ENCODE data around the gene PRR19. TPM values are rescaled to one million over a fixed set of nuclear protein-coding genes. Genes with fewer than 3 reads are reported as not detected.
"Not testable (repeated sequence)": the region's sequence is repeated elsewhere in the genome, so short reads cannot be mapped to it uniquely, and the experiment has no call there.

PRR19 gene
- total RNA-seq, 4 donors from 2014 or later: 0.23 to 0.30 (median 0.29) TPM; not detected in 1

DNA sequence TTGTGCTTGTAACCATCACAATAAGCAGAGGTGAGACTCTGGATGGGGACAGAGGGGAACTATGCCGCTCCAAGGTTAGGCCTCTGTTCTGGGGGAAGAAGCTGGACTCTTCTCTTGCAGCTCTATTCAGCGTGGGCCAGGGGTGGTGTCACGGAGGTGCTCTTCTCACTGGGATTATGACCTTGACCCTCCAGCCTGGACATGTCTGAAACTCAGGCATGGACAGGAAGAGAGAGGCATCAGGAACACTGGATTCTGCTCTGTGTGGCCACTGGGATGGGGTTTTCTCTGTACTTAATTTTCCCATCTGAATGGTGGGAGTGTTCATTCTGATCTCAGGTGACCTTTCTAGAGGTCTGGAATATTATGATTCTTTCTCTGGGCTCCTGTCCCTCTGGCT lies 31.1 kb downstream of the PRR19 start:
- DNase-seq (ENCODE audit: low spot score in 2 of 2): no peak
- no peak overlapping the region for H3K4me3 ChIP-seq (ENCODE audit: low read depth, poor library complexity, severe bottlenecking)
- TF ChIP-seq, protein P1, sequence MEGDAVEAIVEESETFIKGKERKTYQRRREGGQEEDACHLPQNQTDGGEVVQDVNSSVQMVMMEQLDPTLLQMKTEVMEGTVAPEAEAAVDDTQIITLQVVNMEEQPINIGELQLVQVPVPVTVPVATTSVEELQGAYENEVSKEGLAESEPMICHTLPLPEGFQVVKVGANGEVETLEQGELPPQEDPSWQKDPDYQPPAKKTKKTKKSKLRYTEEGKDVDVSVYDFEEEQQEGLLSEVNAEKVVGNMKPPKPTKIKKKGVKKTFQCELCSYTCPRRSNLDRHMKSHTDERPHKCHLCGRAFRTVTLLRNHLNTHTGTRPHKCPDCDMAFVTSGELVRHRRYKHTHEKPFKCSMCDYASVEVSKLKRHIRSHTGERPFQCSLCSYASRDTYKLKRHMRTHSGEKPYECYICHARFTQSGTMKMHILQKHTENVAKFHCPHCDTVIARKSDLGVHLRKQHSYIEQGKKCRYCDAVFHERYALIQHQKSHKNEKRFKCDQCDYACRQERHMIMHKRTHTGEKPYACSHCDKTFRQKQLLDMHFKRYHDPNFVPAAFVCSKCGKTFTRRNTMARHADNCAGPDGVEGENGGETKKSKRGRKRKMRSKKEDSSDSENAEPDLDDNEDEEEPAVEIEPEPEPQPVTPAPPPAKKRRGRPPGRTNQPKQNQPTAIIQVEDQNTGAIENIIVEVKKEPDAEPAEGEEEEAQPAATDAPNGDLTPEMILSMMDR (IDR thresholded peaks at IDR 0.05): no peak
- TF ChIP-seq POLR2A (IDR thresholded peaks at IDR 0.05): no peak
- intact Hi-C loops (cut with DNase I; ENCODE audit: low total_unique reads): no loop called here
- 81 to 93% methylated on average over 3 of the region's 3 CpGs for WGBS, 2 donors

DNA sequence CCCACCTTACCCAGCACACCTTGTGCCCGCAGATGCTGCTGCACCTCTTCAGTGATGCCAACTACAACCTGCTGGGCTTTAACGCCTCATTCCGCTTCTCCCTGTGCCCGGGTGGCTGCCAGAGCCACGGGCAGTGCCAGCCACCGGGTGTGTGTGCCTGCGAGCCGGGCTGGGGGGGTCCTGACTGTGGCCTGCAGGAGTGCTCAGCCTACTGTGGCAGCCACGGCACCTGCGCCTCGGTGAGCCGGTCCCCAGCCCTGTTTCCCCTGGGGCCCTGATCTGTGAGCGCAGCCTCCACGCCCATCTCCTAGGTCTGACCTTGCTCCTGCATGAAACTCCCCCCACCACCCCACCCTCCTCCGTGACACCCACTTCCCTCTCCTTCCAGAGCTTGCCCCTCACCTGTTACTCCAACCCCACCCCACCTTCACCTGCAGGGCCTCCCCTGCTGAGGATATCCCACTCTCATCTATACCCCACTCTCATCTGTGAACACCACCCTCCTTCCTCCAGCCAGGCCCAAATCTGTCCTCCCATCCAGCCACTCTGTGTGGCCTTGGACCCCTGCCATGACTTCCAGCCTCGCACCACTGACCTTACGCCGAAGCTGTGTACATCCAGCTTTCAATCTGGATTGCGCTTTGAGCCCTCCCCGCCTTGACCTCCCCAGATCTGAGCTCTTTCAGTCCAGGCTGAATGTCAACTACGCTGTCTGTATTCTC lies 32.2 kb downstream of the PRR19 start:
- no peak for DNase-seq (ENCODE audit: low spot score in 2 of 2)
- 85% methylated on average over 21 of the region's 21 CpGs for WGBS, 2 donors
- TF ChIP-seq, protein P1 (IDR thresholded peaks at IDR 0.05): no peak
- no peak for TF ChIP-seq POLR2A (IDR thresholded peaks at IDR 0.05)
- intact Hi-C loops (cut with DNase I; ENCODE audit: low total_unique reads): no loop called here
- H3K4me3 ChIP-seq (ENCODE audit: low read depth, poor library complexity, severe bottlenecking): no peak overlapping the region

DNA sequence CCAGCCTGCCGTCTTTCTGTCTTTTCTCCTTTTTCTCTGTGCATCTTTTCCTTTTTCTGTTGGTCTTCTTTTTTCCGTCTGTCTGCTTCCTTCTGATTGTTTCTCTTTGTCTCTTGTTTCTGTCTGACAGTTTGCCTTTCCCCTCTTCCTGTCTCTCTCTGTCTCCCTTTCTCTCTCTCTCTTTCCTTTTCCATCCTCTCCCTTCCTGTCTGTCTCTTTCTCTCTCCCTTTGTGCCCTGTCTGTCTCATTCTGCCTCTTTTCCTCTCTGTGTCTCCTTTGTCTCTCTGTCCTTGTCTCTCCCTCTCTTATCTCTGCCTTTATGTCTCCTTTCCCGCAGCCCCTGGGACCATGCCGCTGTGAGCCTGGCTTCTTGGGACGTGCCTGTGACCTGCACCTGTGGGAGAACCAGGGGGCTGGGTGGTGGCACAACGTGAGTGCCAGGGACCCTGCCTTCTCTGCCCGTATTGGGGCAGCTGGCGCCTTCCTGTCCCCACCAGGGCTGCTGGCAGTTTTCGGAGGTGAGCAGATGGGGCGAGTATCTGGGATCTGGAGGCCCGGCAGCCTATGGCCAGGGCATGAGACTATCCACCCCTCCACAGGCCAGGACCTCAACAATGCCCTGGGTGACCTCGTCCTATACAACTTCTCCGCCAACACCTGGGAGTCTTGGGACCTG lies 32.9 kb downstream of the PRR19 start:
- H3K4me3 ChIP-seq (ENCODE audit: low read depth, poor library complexity, severe bottlenecking): no peak overlapping the region
- TF ChIP-seq, protein P1 (IDR thresholded peaks at IDR 0.05): no peak
- no peak for TF ChIP-seq POLR2A (IDR thresholded peaks at IDR 0.05)
- 87 to 91% methylated on average over 13 of the region's 13 CpGs for WGBS, 2 donors
- DNase-seq (ENCODE audit: low spot score in 2 of 2): no peak
- intact Hi-C loops (cut with DNase I; ENCODE audit: low total_unique reads): no loop called here

DNA sequence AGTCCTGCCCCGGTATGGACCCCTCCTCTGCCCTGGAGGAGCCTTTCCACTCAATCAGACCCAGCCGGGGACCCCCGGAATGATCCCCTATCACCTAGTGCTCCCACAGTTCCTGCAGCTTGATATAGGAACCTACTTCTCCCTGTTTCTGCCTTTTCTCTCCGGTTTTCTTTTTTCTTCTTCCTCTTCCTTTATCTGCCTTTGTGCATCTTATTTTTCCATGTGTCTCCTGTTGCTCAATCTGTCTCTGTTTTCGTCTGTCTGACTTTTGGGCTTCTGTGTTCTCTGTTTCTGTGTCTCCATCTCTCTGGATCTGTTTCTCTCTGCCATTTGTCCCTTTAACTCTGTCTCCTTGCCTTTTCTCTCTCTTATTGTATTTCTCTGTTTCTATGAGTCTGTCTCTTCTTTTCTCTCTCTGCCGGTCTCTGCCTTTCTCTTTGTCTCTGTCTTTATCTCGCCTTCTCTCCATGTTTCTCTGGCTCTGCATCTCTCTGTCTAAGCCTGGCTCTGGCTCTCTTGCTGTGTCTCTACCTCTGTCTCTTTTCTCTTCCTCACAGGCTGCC lies 33.5 kb downstream of the PRR19 start:
- 86 to 88% methylated on average over 7 of the region's 7 CpGs for WGBS, 2 donors
- intact Hi-C loops (cut with DNase I; ENCODE audit: low total_unique reads): no loop called here
- no peak for DNase-seq (ENCODE audit: low spot score in 2 of 2)
- no peak overlapping the region for H3K4me3 ChIP-seq (ENCODE audit: low read depth, poor library complexity, severe bottlenecking)
- TF ChIP-seq POLR2A (IDR thresholded peaks at IDR 0.05): no peak
- TF ChIP-seq, protein P1 (IDR thresholded peaks at IDR 0.05): no peak

DNA sequence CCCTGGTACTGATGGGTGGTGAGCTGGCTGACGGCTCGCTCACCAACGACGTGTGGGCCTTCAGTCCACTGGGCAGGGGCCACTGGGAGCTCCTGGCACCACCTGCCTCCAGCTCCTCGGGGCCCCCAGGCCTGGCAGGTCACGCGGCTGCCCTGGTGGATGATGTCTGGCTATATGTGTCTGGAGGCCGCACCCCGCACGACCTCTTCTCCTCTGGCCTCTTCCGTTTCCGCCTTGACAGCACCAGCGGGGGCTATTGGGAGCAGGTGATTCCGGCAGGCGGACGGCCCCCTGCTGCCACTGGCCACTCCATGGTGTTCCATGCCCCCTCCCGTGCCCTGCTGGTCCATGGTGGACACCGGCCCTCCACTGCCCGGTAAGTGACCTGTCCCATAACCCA lies 34.0 kb downstream of the PRR19 start:
- no peak overlapping the region for H3K4me3 ChIP-seq (ENCODE audit: low read depth, poor library complexity, severe bottlenecking)
- WGBS, 2 donors: 87 to 93% methylated on average over 13 to 18 of the region's 19 CpGs
- TF ChIP-seq, protein P1 (IDR thresholded peaks at IDR 0.05): no peak
- TF ChIP-seq POLR2A (IDR thresholded peaks at IDR 0.05): no peak
- intact Hi-C loops (cut with DNase I; ENCODE audit: low total_unique reads): no loop called here
- DNase-seq (ENCODE audit: low spot score in 2 of 2): no peak

DNA sequence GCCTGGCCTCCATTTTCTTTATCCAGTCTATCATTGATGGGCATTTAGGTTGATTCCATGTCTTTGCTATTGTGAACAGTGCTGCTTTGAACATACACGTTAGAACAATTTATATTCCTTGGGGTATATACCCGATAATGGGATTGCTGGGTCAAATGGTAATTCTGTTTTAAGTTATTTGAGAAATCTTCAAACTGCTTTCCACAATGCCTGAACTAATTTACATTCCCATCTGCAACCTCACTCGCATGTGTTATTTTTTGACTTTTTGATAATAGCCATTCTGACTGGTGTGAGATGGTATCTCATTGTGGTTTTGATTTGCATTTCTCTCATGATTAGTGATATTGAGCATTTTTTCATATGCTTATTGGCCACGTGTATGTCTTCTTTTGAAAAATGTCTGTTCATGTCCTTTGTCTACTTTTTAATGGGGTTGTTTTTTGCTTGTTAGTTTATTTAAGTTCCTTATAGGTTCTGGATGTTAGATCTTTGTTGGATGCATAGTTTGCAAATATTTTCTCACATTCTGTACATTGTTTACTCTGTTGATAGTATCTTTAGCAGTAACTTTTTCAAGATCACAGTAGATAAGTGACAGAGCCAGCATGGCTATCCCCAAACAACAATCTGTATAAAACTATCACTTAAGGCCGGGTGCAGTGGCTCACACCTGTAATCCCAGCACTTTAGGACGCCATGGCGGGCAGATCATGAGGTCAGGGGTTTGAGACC lies 37.4 kb downstream of the PRR19 start:
- intact Hi-C loops (cut with DNase I; ENCODE audit: low total_unique reads); DNase-seq (ENCODE audit: low spot score in 2 of 2); H3K4me3 ChIP-seq (ENCODE audit: low read depth, poor library complexity, severe bottlenecking): not testable (repeated sequence)
- WGBS, 2 donors: 88 to 93% methylated on average over 7 of the region's 7 CpGs

DNA sequence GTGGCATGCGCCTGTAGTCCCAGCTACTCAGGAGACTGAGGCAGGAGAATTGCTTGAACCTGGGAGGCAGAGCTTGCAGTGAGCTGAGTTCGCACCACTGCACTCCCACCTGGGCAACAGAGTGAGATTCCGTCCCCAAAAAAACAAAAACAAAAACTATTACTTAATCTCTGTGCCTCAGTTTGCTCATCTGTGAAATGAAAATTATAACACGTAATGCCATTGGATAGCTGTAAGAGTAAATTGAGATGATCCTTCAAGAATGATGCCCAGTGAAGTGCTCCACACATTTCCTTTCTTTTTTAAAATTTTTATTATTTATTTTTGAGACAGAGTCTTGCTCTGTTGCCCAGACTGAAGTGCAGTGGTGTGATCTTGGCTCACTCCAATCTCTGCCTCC lies 38.0 kb downstream of the PRR19 start:
- intact Hi-C loops (cut with DNase I; ENCODE audit: low total_unique reads); H3K4me3 ChIP-seq (ENCODE audit: low read depth, poor library complexity, severe bottlenecking); DNase-seq (ENCODE audit: low spot score in 2 of 2): not testable (repeated sequence)
- 95 to 97% methylated on average over 4 of the region's 4 CpGs for WGBS, 2 donors
